VCaP (cell line): ENCODE results near the gene KCNG1.
A peak's percentile ranks its signal among the peaks of the same experiment; 100 is the strongest.

Experiments used
- H3K27ac ChIP-seq: fragments of 450-650 bp; 2 replicates; pipeline ENCODE4 v1.5.1; 2017
- CTCF ChIP-seq: fragments of 450-650 bp; conservative IDR thresholded peaks from 2 replicates; pipeline ENCODE4 v1.5.1; 2017; ENCODE audit warnings: mild to moderate bottlenecking, moderate library complexity

Gene KCNG1

GRCh38 chr20:50992336-50992732 is 30.6 kb downstream of the KCNG1 start:
- H3K27ac ChIP-seq, result no peak overlapping the region
- no peak for TF ChIP-seq CTCF

- H3K27ac ChIP-seq, result no peak overlapping the region
- TF ChIP-seq CTCF, result no peak
Measured at GRCh38 chr20:50991076-50991475, 31.8 kb downstream of the KCNG1 start.

- no peak overlapping the region for H3K27ac ChIP-seq
- TF ChIP-seq CTCF, result peak; percentile 95
Measured at GRCh38 chr20:50987493-50988210, 35.3 kb downstream of the KCNG1 start.

GRCh38 chr20:50983321-50983720 is 39.6 kb downstream of the KCNG1 start:
- H3K27ac ChIP-seq, result peak overlapping the region; percentile 45
- no peak for TF ChIP-seq CTCF

- no peak for TF ChIP-seq CTCF
- H3K27ac ChIP-seq, result peak overlapping the region; percentile 45
Measured at GRCh38 chr20:50982363-50982762, 40.5 kb downstream of the KCNG1 start.

GRCh38 chr20:50981714-50982048 is 41.2 kb downstream of the KCNG1 start:
- TF ChIP-seq CTCF, result no peak; the same call in none of the 2 replicates
- peak overlapping the region; percentile 45; the same call in 1 of the 2 replicates for H3K27ac ChIP-seq

- no peak overlapping the region for H3K27ac ChIP-seq
- TF ChIP-seq CTCF, result peak; percentile 92
Measured at GRCh38 chr20:50980851-50981713, 41.8 kb downstream of the KCNG1 start.
